Ishikawa (cell line): ENCODE results near the gene ISOC1.

Experiments
- CEBPB ChIP-seq: IDR thresholded peaks from 2 replicates; pipeline ENCODE4 v1.6.1; 2012
- CREB1 ChIP-seq: IDR thresholded peaks from 2 replicates; pipeline ENCODE4 v1.6.1; 2012; ENCODE audit warnings: low read depth
- EGR1 ChIP-seq: IDR thresholded peaks from 2 replicates; pipeline ENCODE4 v1.6.1; 2012
- EP300 ChIP-seq: IDR thresholded peaks from 2 replicates; pipeline ENCODE4 v1.6.1; 2012; ENCODE audit warnings: borderline replicate concordance
- FOXM1 ChIP-seq: IDR thresholded peaks from 2 replicates; pipeline ENCODE4 v1.6.1; 2012; ENCODE audit warnings: low read depth, borderline replicate concordance
- MAX ChIP-seq: IDR thresholded peaks from 2 replicates; pipeline ENCODE4 v1.6.1; 2012
- NFIC ChIP-seq: IDR thresholded peaks from 2 replicates; pipeline ENCODE4 v1.6.1; 2012
- RAD21 ChIP-seq: IDR thresholded peaks from 2 replicates; pipeline ENCODE4 v1.6.1; 2012; ENCODE audit warnings: low read depth
- REST ChIP-seq: IDR thresholded peaks from 2 replicates; pipeline ENCODE4 v1.6.1; 2012; ENCODE audit warnings: low read depth, mild to moderate bottlenecking
- TAF1 ChIP-seq: IDR thresholded peaks from 2 replicates; pipeline ENCODE4 v1.6.1; 2012; ENCODE audit warnings: low read depth, mild to moderate bottlenecking
- TCF12 ChIP-seq: IDR thresholded peaks from 2 replicates; pipeline ENCODE4 v1.6.1; 2012; ENCODE audit warnings: low read depth
- TEAD4 ChIP-seq: IDR thresholded peaks from 2 replicates; pipeline ENCODE4 v1.6.1; 2012
- USF1 ChIP-seq: IDR thresholded peaks from 2 replicates; pipeline ENCODE4 v1.6.1; 2012
- YY1 ChIP-seq: IDR thresholded peaks from 2 replicates; pipeline ENCODE4 v1.6.1; 2012; ENCODE audit warnings: low read depth
- ZBTB7A ChIP-seq: IDR thresholded peaks from 2 replicates; pipeline ENCODE4 v1.6.1; 2012; ENCODE audit warnings: low read depth

Gene ISOC1

GRCh38 chr5:129115680-129116079 lies 21.1 kb downstream of the ISOC1 start:
- TF ChIP-seq YY1 (no peak), RAD21 (no peak), MAX (no peak), USF1 (no peak), TCF12 (no peak), NFIC (no peak), CREB1 (no peak), EGR1 (no peak), TAF1 (no peak)

GRCh38 chr5:129116797-129117196 lies 22.2 kb downstream of the ISOC1 start:
- TF ChIP-seq NFIC (no peak), CEBPB (peak; percentile 24; the same call in 1 of the 2 replicates)

GRCh38 chr5:129118405-129118804 lies 23.9 kb downstream of the ISOC1 start:
- TF ChIP-seq NFIC (peak; percentile 31; the same call in 1 of the 2 replicates), FOXM1 (no peak), YY1 (no peak), EGR1 (no peak), USF1 (no peak), RAD21 (no peak)

GRCh38 chr5:129118826-129119225 lies 24.3 kb downstream of the ISOC1 start:
- TF ChIP-seq CEBPB = no peak
- no peak for TF ChIP-seq NFIC
- TF ChIP-seq ZBTB7A = no peak
- TF ChIP-seq MAX = no peak
- TF ChIP-seq USF1 = no peak
- no peak for TF ChIP-seq TEAD4
- TF ChIP-seq FOXM1 = no peak
- no peak for TF ChIP-seq EGR1
- TF ChIP-seq RAD21 = no peak
- no peak for TF ChIP-seq CREB1

GRCh38 chr5:129120158-129120581 lies 25.6 kb downstream of the ISOC1 start:
- TF ChIP-seq MAX = no peak
- no peak for TF ChIP-seq TEAD4
- no peak for TF ChIP-seq NFIC
- no peak for TF ChIP-seq FOXM1
- TF ChIP-seq TCF12 = no peak
- TF ChIP-seq ZBTB7A = no peak
- TF ChIP-seq USF1 = no peak
- TF ChIP-seq TAF1 = no peak
- TF ChIP-seq EGR1 = no peak
- TF ChIP-seq CREB1 = no peak
- TF ChIP-seq YY1 = no peak
- TF ChIP-seq CEBPB = no peak
- no peak for TF ChIP-seq EP300
- no peak for TF ChIP-seq REST
- no peak for TF ChIP-seq RAD21

- TF ChIP-seq TAF1 (no peak), REST (no peak), ZBTB7A (no peak), RAD21 (no peak), YY1 (no peak), CEBPB (no peak), MAX (no peak), USF1 (no peak), NFIC (no peak), CREB1 (no peak)
Observed at GRCh38 chr5:129122560-129122959, 28.0 kb downstream of the ISOC1 start.
